Loucy (cell line): ENCODE results near the gene CENPC.

Experiments
- CTCF ChIP-seq: fragments of 200-600 bp; sonication (generic); conservative IDR thresholded peaks from 2 replicates; pipeline ENCODE4 v1.5.1; 2014; ENCODE audit warnings: mild to moderate bottlenecking, antibody characterized with exemption, low read length
- EZH2phosphoT487 ChIP-seq: fragments of 200-600 bp; IDR thresholded peaks from 2 replicates; pipeline ENCODE4 v1.6.1; 2018; ENCODE audit warnings: antibody characterized with exemption, mild to moderate bottlenecking, moderate library complexity, borderline replicate concordance

DNA sequence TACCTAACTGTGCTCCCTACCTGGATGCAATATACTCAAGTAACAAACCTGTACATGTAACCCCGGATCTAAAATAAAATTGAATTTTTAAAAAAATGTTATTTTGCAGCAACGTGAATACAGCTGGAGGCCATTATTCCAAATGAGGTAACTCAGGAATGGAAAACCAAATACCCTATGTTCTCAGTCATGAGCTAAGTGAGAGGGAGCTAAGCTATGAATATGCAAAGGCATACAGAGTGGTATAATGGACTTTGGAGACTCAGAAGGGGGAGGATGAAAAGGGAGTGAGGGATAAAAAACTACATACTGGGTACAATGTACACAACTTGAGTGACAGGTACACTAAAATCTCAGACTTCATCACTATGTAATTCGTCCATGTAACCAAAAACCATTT, 78.6 kb downstream of the CENPC start:
- TF ChIP-seq CTCF, result no peak
- TF ChIP-seq EZH2phosphoT487, result no peak
